WI38 (cell line): Measurements from ENCODE around the gene FPGT.

ENCODE experiments used
- H3K4me3 ChIP-seq: 2 replicates; pipeline ENCODE4 v1.5.1; 2011; ENCODE audit warnings: low read depth, mild to moderate bottlenecking, control low read depth, low read length
- TF ChIP-seq, protein P1 (sequence below): IDR thresholded peaks from 2 replicates; pipeline ENCODE4 v1.5.1; 2012; ENCODE audit warnings: low read depth, mild to moderate bottlenecking, control low read depth, low read length

FPGT gene

DNA sequence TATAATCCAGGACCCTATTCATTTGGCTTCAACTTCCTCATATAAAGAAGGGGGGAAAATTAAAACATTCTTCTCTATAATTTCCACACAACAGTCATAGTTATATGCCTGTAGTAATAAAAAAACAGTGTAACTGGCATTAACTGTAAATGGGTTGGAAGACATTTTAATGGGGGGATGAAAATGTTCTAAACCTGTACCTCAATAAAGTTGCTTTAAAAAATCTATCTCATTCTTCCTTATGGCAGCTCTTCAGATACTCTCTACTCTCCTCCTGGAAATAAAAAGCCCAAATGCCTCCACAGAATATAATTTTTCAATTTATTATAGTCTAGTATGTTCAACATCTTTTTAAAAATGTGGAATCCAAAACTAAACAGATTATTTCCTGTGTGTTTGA, 2.7 kb upstream of the FPGT start:
- no peak overlapping the region for H3K4me3 ChIP-seq
- TF ChIP-seq, protein P1, sequence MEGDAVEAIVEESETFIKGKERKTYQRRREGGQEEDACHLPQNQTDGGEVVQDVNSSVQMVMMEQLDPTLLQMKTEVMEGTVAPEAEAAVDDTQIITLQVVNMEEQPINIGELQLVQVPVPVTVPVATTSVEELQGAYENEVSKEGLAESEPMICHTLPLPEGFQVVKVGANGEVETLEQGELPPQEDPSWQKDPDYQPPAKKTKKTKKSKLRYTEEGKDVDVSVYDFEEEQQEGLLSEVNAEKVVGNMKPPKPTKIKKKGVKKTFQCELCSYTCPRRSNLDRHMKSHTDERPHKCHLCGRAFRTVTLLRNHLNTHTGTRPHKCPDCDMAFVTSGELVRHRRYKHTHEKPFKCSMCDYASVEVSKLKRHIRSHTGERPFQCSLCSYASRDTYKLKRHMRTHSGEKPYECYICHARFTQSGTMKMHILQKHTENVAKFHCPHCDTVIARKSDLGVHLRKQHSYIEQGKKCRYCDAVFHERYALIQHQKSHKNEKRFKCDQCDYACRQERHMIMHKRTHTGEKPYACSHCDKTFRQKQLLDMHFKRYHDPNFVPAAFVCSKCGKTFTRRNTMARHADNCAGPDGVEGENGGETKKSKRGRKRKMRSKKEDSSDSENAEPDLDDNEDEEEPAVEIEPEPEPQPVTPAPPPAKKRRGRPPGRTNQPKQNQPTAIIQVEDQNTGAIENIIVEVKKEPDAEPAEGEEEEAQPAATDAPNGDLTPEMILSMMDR: no peak

DNA sequence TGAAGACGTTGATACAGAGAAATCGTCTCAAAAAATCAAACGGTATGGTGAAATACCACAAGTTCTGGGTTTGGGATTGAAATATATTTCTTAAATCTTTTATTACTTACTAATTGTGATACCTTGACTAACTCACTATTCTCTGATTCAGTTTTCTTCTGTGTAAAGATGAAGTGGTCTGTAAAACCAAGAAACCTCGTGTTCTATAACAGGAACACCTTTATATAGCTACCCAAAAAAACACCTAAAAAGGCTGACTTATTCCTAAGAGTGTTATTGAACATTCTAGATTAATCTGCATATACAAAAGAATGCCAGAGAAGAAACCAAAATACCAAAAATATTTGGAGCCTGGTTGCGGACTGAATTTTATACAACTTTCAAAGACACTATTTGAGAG, 787 bp upstream of the FPGT start:
- H3K4me3 ChIP-seq: peak overlapping the region; percentile 90

GRCh38 chr1:74199504-74199903, 1.5 kb downstream of the FPGT start:
- TF ChIP-seq, protein P1: no peak
- H3K4me3 ChIP-seq: no peak overlapping the region

More for the DNA sequence above, 787 bp upstream of the FPGT start:
- TF ChIP-seq, protein P1: no peak

DNA sequence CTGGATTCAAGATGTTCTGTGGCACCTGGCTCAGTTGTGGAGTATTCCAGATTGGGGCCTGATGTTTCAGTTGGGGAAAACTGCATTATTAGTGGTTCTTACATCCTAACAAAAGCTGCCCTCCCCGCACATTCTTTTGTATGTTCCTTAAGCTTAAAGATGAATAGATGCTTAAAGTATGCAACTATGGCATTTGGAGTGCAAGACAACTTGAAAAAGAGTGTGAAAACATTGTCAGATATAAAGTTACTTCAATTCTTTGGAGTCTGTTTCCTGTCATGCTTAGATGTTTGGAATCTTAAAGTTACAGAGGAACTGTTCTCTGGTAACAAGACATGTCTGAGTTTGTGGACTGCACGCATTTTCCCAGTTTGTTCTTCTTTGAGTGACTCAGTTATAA, 7.2 kb downstream of the FPGT start:
- H3K4me3 ChIP-seq: no peak overlapping the region
- TF ChIP-seq, protein P1: no peak

DNA sequence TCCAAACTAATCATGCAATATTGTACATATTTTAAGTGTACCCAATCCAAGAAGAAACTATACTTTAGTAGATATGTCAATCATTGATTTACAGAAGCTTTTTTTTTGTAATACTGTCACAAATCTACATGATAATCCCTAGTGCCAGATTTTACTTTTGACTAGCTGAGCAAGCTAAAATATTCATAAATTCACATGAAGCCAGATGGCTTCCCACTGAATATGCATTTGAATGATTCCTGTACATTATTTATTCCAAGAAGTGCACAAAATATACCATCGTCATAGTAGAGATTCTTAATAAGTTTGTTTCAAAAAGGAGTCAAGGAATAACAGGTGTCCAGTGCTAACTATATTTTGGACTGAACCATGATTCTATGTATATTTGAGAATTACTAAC, 17.2 kb downstream of the FPGT start:
- TF ChIP-seq, protein P1: no peak
- no peak overlapping the region for H3K4me3 ChIP-seq

- TF ChIP-seq, protein P1: no peak
- no peak overlapping the region for H3K4me3 ChIP-seq
These were observed 24.7 kb downstream of the FPGT start for GRCh38 chr1:74222701-74223100.

DNA sequence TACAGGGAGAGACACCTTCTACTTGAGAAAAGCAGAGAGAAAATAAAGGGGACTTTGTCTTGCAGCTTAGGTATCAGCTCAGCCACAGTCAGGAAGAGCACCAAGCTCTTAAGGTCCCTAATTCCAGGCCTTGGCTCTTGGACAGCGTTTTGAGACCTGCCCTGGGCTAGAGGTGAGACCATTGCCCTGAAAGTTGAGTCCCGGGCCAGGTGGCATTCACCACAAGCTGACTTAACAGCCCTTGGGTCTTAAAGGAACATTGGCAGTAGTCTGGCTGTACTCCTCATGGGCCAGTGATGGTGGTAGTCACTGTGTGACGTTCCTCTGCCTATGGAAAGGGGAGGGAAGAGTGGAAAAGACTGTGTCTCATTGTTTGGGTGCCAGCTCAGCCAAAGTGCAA, 25.4 kb downstream of the FPGT start:
- TF ChIP-seq, protein P1: no peak
- H3K4me3 ChIP-seq: no peak overlapping the region
